Lower leg skin (tissue), 4 donors: ENCODE results near the gene C20orf204. TPM values are rescaled to one million over a fixed set of nuclear protein-coding genes. Genes with fewer than 3 reads are reported as not detected.
A peak's percentile ranks its signal among the peaks of the same experiment; 100 is the strongest.

Experiments used
- DNase-seq, 2 donors: peaks; one replicate each; pipeline ENCODE4 v3.0.0-alpha.2; 2019; ENCODE audit warnings: low spot score in 2 of 2
- H3K4me3 ChIP-seq: fragments of 200-600 bp; sonication (generic); 2 replicates; pipeline ENCODE4 v1.5.1; 2017; ENCODE audit warnings: mild to moderate bottlenecking, low read depth; ENCODE audit not compliant: poor library complexity, severe bottlenecking
- POLR2A ChIP-seq, 2 donors: fragments of 450-650 bp; IDR thresholded peaks; one replicate each; pipeline ENCODE4 v1.6.1; 2016 to 2017; ENCODE audit warnings: antibody characterized with exemption in 2 of 2, mild to moderate bottlenecking in 1 of 2, moderate library complexity in 1 of 2
- WGBS, 2 donors: methylation state at CpG; one replicate each; pipeline ENCODE4 v1.1.5; 2018; 5-methylcytosine and 5-hydroxymethylcytosine counted together
- intact Hi-C: fragments of 100-400 bp; cut with DNase I; formaldehyde crosslinking; loops from one replicate; pipeline ENCODE4 v1.15.0; 2023; ENCODE audit warnings: low total_unique reads
- total RNA-seq, 4 donors: library from RNA; depleted of rRNA; stranded (reverse); fragments of >200 nt; gene quantifications; one replicate each; pipeline ENCODE4 v1.1.0, GENCODE V29; 2016
- TF ChIP-seq, protein P1 (sequence below), 3 donors: fragments of 450-650 bp; IDR thresholded peaks; one replicate each; pipeline ENCODE4 v1.5.1; 2016; ENCODE audit warnings: antibody characterized with exemption in 3 of 3, mild to moderate bottlenecking in 3 of 3, moderate library complexity in 2 of 3

C20orf204 gene
- total RNA-seq, 4 donors from 2014 or later: 0.39 to 1.8 (median 0.66) TPM

DNA sequence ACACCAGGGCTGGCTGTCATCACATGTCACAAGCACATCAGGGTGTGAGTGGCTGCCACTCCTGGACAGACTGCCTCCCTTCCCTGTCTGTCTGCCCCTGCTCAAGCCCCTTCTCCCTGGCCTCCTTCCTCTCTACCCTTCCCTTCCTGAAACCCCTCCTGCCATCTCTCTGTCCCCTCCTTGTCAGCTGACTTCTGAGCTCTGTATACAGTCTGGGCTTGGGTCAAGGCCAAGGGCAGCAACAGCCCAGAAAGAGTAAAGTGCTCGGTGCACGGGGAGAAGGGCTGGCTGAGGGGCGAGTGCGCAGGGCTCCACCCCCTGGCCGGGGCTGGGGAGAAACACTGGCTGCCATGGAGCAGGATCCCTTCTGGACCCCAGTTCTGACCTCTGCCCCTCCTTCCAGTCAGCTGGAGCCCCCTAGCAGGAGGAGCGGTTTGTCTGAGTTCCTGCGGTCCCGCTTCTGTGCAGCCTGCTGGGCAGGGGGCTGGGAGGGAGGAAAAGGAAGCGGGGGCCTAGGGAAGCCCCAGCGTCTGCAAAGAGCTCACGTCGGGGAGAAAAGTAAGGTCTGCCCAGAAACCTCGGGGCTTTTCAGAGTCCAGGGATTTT lies 46.2 kb downstream of the C20orf204 start:
- WGBS, 2 donors: 29 to 40% methylated on average over 7 to 9 of the region's 13 CpGs
- TF ChIP-seq, protein P1, sequence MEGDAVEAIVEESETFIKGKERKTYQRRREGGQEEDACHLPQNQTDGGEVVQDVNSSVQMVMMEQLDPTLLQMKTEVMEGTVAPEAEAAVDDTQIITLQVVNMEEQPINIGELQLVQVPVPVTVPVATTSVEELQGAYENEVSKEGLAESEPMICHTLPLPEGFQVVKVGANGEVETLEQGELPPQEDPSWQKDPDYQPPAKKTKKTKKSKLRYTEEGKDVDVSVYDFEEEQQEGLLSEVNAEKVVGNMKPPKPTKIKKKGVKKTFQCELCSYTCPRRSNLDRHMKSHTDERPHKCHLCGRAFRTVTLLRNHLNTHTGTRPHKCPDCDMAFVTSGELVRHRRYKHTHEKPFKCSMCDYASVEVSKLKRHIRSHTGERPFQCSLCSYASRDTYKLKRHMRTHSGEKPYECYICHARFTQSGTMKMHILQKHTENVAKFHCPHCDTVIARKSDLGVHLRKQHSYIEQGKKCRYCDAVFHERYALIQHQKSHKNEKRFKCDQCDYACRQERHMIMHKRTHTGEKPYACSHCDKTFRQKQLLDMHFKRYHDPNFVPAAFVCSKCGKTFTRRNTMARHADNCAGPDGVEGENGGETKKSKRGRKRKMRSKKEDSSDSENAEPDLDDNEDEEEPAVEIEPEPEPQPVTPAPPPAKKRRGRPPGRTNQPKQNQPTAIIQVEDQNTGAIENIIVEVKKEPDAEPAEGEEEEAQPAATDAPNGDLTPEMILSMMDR (IDR thresholded peaks at IDR 0.05): no peak
- TF ChIP-seq POLR2A (IDR thresholded peaks at IDR 0.05): no peak
- H3K4me3 ChIP-seq: no peak overlapping the region
- intact Hi-C loops: no loop called here
- DNase-seq: no peak

GRCh38 chr20:64082820-64083377 lies 46.9 kb downstream of the C20orf204 start:
- intact Hi-C loops: no loop called here
- 21 to 22% methylated on average over 11 to 13 of the region's 13 CpGs for WGBS, 2 donors
- no peak for TF ChIP-seq POLR2A (IDR thresholded peaks at IDR 0.05)
- TF ChIP-seq, protein P1 (IDR thresholded peaks at IDR 0.05): no peak
- no peak for DNase-seq
- H3K4me3 ChIP-seq: no peak overlapping the region

DNA sequence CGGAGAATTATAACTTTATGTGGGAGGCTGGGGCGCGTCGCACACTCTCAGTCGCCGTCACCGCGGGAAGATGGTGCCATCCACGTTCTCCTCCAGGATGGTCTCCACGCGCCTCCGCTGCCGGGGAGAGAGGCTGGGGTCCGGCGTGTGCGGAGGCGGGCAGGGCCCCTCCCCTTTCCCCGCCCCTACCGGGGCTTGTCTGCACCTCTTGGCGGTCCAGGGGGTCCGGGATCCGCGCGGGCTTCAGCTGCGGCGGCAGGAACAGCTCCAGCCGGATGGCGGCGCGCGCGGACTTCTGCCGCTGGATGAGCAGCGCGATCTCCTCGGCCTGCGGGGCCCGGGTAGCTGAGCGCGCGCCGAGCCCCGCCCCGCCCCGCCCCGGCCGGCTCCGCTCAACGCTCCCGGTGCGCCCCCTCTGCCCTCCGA lies 47.4 kb downstream of the C20orf204 start:
- 1 to 2% methylated on average over 18 to 37 of the region's 52 CpGs for WGBS, 2 donors
- TF ChIP-seq, protein P1 (IDR thresholded peaks at IDR 0.05): no peak
- TF ChIP-seq POLR2A (IDR thresholded peaks at IDR 0.05): no peak
- H3K4me3 ChIP-seq: no peak overlapping the region
- intact Hi-C loops: no loop called here
- peak in 1 of 2 donors; percentile 94 for DNase-seq

- no peak for TF ChIP-seq POLR2A (IDR thresholded peaks at IDR 0.05)
- TF ChIP-seq, protein P1 (IDR thresholded peaks at IDR 0.05): no peak
- H3K4me3 ChIP-seq: no peak within 1 kb of the TSS
- DNase-seq: no peak
- intact Hi-C loops: no loop called here
- 4 to 10% methylated on average over 23 to 46 of the region's 86 CpGs for WGBS, 2 donors
These were observed 48.1 kb downstream of the C20orf204 start, which contains the start of gene LKAAEAR1 for GRCh38 chr20:64083804-64084684. Gene LKAAEAR1, minus strand, starts transcription at chr20:64084398. Its CDS starts 179 bp downstream, at chr20:64084219.

GRCh38 chr20:64084685-64085152 lies 48.7 kb downstream of the C20orf204 start:
- WGBS, 2 donors: 8 to 16% methylated on average over 16 to 19 of the region's 23 CpGs
- no peak overlapping the region for H3K4me3 ChIP-seq
- DNase-seq: no peak
- no peak for TF ChIP-seq POLR2A (IDR thresholded peaks at IDR 0.05)
- TF ChIP-seq, protein P1 (IDR thresholded peaks at IDR 0.05): no peak
- intact Hi-C loops: no loop called here
